ENCODE measurements around the gene SLC43A3.

DNA sequence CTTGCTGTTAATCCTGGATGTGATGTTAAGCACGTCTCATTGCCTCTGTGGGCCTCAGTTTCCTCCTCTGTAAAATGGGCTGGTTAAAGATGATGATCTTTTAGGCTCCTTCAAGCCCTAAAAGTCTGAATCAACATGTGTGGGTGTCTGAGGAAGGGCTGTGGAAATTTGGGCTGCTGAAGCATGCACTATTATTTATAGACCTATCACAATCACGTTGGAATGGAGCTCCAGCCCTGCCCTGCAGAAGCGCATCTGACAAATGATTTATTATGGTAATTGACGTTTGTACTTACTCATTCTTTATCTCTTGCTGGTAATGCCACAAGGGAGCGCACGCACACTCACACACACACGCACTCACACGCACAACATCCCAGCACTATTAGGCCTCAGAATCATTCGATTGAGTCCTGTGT is 68.4 kb downstream of the SLC43A3 start:
- TF ChIP-seq, protein P1, sequence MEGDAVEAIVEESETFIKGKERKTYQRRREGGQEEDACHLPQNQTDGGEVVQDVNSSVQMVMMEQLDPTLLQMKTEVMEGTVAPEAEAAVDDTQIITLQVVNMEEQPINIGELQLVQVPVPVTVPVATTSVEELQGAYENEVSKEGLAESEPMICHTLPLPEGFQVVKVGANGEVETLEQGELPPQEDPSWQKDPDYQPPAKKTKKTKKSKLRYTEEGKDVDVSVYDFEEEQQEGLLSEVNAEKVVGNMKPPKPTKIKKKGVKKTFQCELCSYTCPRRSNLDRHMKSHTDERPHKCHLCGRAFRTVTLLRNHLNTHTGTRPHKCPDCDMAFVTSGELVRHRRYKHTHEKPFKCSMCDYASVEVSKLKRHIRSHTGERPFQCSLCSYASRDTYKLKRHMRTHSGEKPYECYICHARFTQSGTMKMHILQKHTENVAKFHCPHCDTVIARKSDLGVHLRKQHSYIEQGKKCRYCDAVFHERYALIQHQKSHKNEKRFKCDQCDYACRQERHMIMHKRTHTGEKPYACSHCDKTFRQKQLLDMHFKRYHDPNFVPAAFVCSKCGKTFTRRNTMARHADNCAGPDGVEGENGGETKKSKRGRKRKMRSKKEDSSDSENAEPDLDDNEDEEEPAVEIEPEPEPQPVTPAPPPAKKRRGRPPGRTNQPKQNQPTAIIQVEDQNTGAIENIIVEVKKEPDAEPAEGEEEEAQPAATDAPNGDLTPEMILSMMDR (IDR thresholded peaks at IDR 0.05), result no peak
- no peak for TF ChIP-seq POLR2AphosphoS5 (IDR thresholded peaks at IDR 0.05; ENCODE audit: low read depth, low read length)

Measured in Panc1 (cell line).